Activated CD4-positive, alpha-beta T cell treated with anti-CD3 and anti-CD28 coated beads for 48 hours (primary cell): ENCODE measurements around the gene SLX1A.
"Not testable (repeated sequence)": the region's sequence is repeated elsewhere in the genome, so short reads cannot be mapped to it uniquely, and the experiment has no call there.

Source experiments
- DNase-seq: peaks from one replicate; pipeline ENCODE4 v3.0.0-alpha.2; 2020

The SLX1A gene

DNA sequence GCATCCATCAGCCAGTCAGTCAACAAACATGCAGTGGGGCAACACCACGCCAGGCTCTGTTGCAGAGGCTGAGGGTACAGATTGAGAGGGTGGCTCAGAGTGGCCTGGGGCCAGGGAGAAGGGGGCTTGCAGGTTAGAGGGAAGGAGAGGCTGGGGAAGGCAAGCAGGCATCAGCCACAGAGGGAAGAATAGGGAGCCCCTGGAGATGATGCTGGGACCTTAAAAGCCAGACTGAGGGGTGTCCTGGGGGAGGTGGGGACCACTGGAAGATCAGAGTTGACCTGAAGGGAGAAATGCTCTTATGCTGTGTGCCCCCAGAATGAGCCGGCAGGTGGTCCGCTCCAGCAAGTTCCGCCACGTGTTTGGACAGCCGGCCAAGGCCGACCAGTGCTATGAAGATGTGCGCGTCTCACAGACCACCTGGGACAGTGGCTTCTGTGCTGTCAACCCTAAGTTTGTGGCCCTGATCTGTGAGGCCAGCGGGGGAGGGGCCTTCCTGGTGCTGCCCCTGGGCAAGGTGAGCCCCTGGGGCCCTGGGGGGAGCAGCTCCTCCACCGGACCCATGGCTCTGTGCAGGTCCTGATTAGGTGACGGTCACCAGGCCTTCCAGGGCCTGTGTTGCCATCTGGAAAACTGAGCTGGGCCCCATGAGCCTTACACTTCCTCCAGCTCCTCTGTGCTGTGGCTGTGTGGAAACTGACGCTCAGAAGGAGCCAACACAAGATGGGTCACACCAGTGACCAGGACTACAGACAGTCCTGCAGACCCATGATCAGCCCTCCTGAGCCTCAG, 8.6 kb upstream of the SLX1A start:
- DNase-seq = peak; percentile 47

DNA sequence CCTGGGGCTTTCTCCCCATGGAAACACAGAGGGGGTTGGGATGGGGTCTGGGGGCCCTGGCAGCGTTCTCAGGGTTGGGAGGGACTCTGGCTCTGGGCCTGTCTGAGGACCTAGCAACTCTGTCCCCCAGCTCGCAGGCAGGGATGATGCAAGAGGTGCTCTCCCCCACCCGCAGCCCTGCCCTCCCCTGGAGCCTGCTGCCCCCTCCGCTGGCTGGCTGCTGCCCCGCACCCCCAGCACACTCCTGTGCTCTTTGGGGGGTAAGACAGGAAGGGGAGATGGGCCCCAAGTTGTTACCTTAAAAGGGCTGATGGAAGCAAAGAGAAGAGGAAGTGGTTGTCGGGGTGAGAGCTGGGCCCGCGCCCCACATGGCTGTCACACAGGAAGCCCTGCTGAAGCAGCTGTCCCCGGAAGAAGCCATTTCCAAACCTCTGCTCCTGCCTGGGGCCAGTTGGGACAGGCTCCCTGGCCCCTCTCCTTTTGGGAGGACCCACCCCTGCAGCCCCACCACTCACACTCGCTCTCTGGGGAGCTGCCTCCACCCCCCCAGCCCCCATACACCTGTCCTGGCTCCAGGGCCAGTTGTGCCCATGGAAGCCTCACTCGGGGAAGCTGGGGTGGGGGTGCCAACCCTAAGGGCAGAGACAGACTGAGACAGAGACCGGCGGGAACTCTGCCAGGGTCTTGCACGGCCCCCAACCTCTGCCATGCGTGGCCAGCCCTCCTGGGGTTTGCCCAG, 7.8 kb upstream of the SLX1A start:
- peak; percentile 88 for DNase-seq

DNA sequence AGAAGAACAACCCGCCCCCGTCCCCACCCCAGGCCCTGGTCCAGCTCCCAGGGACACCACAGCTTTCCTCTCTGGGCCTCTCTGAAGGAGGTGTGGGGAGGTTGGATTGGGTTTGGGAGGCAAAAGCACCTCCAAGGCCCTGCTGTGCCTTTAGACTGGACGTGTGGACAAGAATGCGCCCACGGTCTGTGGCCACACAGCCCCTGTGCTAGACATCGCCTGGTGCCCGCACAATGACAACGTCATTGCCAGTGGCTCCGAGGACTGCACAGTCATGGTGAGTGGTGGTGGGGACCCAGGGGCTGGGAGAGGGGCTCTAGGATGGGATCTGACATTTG, 7.3 kb upstream of the SLX1A start:
- no peak for DNase-seq

DNA sequence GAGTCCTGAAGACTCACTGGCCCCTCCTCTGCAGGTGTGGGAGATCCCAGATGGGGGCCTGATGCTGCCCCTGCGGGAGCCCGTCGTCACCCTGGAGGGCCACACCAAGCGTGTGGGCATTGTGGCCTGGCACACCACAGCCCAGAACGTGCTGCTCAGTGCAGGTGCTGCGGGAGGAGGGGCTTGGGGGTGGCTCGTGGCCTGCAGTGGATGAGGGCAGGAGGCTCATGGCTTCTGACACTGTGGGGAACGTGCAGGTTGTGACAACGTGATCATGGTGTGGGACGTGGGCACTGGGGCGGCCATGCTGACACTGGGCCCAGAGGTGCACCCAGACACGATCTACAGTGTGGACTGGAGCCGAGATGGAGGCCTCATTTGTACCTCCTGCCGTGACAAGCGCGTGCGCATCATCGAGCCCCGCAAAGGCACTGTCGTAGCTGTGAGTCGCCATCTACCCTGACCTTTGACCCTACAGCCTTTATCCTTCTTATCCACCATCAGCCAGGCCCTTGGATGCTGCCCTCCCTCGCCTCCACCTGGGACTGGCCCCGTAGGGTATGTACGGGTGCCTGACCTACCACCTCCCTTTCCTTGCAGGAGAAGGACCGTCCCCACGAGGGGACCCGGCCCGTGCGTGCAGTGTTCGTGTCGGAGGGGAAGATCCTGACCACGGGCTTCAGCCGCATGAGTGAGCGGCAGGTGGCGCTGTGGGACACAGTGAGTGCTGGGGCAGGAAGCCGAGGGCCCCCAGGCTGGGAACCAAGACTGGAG, 6.7 kb upstream of the SLX1A start:
- DNase-seq = peak; percentile 94

DNA sequence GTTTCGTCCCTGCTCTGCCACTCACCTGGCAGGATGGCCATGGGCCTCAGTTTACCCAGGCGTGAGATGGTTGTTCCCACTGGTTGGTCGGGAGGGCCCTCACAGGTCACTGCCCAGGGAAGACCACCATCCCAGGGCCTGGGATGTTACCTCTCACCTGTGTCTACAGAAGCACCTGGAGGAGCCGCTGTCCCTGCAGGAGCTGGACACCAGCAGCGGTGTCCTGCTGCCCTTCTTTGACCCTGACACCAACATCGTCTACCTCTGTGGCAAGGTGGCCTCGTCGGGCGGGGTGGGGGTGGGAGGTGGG, 6.2 kb upstream of the SLX1A start:
- no peak for DNase-seq

DNA sequence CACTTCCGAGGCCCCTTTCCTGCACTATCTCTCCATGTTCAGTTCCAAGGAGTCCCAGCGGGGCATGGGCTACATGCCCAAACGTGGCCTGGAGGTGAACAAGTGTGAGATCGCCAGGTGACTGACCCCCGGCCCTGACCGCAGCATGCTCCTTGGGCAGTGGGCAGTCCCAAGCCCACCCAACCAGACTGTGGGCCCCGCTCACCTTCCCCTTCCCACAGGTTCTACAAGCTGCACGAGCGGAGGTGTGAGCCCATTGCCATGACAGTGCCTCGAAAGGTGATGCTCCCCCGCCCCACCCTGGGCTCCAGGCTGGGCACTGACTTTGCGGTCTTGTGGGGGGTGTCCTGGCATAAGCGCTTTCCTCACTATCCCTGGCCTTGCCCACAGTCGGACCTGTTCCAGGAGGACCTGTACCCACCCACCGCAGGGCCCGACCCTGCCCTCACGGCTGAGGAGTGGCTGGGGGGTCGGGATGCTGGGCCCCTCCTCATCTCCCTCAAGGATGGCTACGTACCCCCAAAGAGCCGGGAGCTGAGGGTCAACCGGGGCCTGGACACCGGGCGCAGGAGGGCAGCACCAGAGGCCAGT, 5.6 kb upstream of the SLX1A start:
- DNase-seq = no peak

DNA sequence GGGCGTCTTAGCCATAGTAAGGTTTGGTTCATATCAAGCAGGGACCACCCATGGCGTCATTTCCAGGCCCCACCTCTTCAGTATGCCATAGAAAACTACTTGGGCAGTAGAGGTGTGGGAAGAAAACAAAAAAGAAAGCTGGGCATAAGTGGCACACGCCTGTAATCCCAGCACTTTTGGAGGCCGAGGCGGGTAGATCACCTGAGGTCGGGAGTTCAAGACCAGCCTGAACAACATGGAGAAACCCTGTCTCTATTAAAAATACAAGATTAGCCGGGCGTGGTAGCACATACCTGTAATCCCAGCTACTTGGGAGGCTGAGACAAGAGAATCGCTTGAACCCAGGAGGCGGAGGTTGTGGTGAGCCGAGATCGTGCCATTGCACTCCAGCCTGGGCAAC, 2.5 kb upstream of the SLX1A start:
- DNase-seq = not testable (repeated sequence)

DNA sequence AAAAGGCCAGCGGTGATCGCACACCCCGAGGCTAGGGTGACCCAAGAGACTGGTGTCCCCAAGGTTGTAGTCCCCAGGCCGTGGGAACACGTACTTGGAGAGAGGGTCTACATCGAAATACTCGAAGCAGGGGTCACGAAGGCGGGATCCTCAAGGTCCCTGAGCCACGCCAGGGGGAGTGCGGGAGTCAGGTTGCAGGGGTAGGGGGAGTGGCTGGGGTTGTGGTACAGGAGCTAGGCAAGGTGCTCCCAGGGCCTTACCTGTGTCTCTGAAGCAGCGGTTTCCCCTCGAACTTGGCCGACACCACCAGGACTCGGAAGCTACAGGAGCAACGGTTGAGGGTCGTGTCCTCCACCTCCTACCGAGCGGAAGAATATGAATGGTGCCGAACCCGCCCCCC, 577 bp upstream of the SLX1A start:
- not testable (repeated sequence) for DNase-seq

DNA sequence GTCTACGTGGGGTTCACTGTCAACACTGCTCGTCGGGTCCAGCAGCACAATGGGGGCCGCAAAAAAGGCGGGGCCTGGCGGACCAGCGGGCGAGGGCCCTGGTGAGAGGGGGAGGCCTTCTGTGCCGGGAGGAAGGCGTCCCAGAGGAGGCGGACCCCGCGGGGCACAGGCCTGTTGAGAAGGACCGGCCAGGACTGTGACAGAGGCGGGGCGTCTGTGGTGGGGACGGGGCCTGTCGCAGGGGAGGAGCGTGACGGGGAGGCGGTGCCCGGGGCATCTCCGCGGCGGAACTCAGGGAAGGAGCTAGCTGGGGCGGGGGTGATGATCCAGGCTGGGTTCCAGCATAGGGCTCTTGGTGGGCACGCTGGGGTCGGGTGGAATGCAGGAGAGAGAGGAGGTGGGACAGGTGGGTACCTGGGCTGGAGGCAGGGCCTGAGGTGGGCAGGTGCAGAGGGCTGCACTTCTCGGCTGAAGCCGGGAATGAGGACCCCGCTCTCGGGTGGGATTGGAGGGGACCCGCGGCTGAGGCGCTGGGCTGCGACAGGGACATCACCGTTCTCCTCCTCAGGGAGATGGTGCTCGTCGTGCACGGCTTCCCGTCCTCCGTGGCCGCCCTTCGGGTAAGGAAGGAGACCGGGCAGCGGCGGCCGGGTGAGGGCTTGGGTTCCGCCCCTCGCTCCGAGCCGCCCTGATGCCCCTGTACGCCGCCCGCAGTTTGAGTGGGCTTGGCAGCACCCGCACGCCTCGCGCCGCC, 674 bp downstream of the SLX1A start:
- DNase-seq = not testable (repeated sequence)

DNA sequence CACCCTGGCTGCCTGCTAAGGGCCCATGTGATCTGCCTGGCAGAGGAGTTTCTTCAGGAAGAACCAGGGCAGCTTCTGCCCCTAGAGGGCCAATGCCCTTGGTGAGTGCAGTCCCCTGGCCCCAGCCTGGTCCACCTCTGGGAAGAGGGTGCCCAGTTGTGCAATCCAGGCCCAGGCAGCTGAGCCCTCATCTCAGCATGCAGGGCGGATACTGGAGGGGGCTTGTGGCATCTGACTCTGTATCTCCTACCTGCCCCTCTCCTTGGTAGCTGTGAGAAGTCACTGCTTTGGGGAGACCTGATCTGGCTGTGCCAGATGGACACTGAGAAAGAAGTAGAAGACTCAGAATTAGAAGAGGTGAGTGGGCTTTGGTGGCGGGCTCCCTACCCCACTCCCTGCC, 3.3 kb downstream of the SLX1A start:
- not testable (repeated sequence) for DNase-seq

DNA sequence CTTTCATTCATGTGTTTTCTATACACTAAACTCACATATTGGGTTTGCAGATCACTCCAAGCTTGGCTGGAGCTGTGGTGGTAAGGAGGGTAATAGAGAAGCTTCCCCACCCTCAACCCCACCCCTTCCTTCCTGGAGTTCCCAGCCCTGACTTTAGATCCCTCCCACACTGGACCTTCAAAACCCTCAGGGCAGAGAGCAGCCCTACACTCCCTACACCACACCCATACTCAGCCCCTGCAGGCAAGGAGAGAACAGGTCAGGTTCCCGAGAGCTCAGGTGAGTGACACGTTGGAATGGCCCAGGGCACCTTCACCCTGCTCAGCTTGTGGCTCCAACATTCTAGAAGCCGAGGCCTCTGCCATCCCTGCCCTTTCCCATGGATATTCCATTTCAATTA, 5.4 kb downstream of the SLX1A start, which contains the start of gene SULT1A3:
Gene SULT1A3 (plus strand): TSS at position 207 of the 400 bp plus-strand sequence. CDS start 1,474 bp downstream, outside the sequence.
- DNase-seq = not testable (repeated sequence)

DNA sequence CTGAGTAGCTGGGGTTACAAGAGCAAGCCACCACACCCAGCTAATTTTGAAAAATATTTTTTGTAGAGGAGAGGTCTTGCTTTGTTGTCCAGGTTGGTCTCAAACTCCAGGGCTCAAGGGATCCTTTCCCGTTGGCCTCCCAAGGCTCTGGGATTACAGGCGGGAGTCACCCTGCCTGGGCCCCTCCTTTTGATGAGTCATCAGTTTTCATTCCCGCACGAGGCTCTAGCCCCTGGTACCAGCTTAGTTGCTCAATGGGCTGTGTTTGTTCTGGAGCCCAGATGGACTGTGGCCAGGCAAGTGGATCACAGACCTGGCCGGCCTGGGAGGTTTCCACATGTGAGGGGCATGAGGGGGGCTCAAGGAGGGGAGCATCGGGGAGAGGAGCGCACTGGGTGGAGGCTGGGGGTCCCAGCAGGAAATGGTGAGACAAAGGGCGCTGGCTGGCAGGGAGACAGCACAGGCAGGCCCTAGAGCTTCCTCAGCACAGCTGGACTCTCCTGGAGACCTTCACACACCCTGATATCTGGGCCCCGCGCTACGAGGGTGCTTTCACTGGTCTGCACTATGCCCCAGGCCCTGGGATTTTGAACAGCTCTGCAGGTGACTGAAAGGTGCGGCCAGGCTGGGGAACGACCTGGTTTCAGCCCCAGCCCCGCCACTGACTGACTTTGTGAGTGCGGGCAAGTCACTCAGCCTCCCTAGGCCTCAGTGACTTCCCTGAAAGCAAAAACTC, 6.1 kb downstream of the SLX1A start:
- not testable (repeated sequence) for DNase-seq

DNA sequence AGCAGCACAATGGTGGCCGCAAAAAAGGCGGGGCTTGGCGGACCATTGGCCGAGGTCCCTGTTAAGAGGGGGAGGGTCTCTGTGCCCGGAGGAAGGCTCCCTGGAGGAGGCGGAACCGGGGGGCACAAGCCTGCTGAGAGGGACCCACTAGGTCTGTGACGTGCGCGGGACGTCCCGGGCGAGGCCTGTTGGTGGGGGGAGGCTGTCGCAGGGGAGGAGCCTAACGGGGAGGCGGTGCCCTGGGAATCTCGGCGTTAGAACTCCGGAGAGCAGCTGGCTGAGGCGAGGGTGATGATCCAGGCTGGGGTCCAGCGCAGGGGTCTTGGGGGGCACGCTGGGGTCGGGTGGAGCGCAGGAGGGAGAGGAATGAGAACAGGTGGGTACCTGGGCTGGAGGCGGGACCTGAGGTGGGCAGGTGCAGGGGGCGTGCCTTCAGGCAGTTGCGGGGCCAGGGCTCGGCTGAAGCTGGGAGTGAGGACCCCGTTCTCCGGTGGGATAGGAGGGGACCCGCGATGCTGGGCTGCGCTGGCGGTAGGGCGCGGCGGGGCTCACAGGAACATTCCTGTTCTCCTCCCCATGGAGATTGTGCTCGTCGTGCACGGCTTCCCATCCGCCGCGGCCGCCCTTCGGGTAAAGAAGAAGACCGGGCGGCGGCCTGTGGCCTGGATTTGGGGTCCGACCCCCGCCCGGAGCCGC, 12.0 kb downstream of the SLX1A start:
- peak; percentile 1 for DNase-seq

DNA sequence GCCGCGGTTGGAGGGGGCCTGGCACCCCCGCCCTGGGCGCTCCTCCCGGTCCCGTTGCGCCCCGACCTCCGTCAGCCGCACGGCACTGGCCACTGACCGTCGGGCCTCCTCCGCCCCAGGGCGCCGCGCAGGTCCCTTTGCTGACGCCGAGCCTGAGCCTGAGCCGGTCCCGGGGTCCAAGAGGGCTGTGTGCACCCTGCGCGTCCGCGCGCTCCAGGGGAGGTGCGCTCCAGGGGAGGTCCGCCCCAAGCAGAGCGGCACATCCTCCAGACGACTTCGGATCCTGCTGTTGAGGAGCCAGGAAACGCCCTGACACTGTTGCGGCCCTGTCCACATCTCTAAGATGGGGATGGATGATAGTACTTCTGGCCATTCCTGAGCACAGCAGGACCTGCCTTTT, 12.6 kb downstream of the SLX1A start:
- not testable (repeated sequence) for DNase-seq

DNA sequence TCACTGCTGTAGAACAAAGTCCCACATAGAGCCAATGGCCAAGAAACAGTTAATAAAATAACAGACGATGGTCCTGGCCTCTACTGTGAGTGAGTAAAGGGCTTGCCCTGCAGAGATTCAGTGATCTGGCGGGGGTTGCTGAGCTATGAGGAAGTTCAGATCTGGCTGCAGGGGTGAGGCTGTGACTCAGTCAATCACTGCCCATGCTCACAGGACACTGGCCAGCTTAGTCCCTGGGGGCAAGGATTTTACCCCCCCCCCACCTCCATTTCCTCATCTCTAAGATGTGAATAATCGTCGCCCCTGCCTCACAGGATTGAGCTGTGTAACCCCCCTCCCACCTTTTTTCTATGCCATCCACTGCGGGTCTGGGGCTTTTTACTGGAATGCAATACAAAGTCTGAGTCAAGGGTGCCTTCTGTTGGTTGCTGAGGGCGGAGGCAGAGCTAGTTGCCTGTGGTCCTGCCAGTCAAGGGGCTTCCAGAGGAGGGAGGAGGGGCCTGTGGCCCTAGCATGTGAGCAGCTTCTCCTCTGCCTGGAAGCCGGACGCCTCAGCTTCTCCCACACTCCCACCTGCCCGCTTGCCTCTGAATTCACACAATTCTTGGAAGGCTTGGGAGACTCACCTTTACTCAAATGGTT, 13.5 kb downstream of the SLX1A start:
- DNase-seq = peak; percentile 1

DNA sequence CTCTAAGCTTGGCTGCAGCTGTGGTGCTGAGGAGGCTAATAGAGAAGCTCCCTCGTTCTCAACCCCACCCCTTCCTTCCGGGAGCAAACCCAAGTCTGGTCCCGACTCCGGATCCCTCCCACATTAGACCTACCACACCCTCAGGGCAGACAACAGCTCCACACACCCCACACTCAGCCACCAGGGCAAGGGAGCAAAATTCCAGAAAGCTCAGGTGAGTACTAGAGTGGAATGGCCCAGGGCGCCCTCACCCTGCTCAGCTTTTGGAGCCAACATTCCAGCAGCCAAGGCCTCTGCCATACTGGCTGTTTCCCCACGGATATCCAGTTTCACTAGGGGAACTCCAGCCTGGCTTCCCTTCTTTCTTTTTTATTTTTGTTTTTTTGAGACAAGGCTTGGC, 15.4 kb downstream of the SLX1A start:
- not testable (repeated sequence) for DNase-seq

DNA sequence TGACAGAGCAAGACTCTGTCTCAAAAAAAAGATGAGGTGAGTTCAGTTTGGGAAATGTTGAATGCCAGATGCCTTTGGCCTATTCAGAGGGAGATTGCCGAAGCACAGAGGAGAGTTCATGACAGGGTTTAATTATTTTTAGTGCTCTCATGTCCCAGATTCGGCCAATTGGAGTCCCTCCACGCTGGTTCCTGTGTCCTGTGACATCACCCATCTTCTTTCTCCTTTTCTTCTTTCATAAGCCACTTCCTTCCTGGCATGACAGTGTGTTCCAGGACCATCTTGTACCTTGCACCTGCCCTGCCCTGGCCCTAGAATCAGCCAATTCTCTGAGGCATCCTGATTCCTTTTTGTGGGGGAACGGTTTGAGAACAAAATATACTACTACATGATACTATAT, 17.7 kb downstream of the SLX1A start:
- DNase-seq = not testable (repeated sequence)

DNA sequence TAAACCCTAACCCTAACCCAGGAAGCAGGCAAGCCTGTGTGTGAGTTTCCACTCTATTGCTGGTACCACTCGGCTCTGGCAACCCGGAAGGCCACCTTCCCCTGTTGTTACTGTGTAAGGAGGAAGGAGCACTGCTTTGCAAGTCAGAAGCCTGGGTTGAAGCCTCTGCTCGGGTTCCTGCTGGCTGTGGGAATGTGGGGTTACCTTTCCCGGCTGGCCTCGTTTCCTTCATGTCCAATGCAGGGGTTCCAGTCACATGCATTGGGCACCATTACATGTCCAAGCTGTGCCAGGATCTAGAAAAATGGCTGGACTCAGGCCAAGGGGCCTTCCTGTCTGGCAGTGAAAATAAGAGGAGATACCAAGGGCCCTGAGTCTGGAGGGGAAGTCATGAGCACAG, 23.4 kb downstream of the SLX1A start:
- DNase-seq = not testable (repeated sequence)
